Esophagus muscularis mucosa (tissue), 3 donors: ENCODE data around the gene NPAT.

Experiments used
- CTCF ChIP-seq, 3 experiments: fragments of 200-600 bp in 2 of 3; fragments of 450-650 bp in 1 of 3; sonication (generic) in 2 of 3; IDR thresholded peaks; one replicate each; pipeline ENCODE4 v1.5.1; 2017 to 2019; ENCODE audit warnings: antibody characterized with exemption in 3 of 3, mild to moderate bottlenecking in 2 of 3, moderate library complexity in 1 of 3
- POLR2A ChIP-seq: fragments of 450-650 bp; IDR thresholded peaks from one replicate; pipeline ENCODE4 v1.6.1; 2017; ENCODE audit warnings: antibody characterized with exemption, moderate library complexity, mild to moderate bottlenecking, low read depth
- POLR2AphosphoS5 ChIP-seq, 2 donors: sonication (generic); formaldehyde crosslinking; IDR thresholded peaks; one replicate each; pipeline ENCODE4 v1.6.1; 2017; ENCODE audit warnings: antibody characterized with exemption in 2 of 2

GRCh38 chr11:108154591-108154990, 67.8 kb downstream of the NPAT start:
- TF ChIP-seq CTCF (IDR thresholded peaks at IDR 0.05) (no peak), POLR2A (no peak), POLR2AphosphoS5 (IDR thresholded peaks at IDR 0.05) (no peak)
